GM21723 (cell line): ENCODE data around the gene PKD1.
"Not testable (repeated sequence)": the region's sequence is repeated elsewhere in the genome, so short reads cannot be mapped to it uniquely, and the experiment has no call there.

Experiments
- ATAC-seq: cut with Tn5 transposase; IDR thresholded peaks from one replicate; pipeline ENCODE4 v1.9.1; 2021; ENCODE audit warnings: mild to moderate bottlenecking, moderate library complexity; ENCODE audit not compliant: unreplicated experiment

The PKD1 gene

GRCh38 chr16:2126161-2126743, 9.4 kb downstream of the PKD1 start:
- ATAC-seq: not testable (repeated sequence)

GRCh38 chr16:2125609-2126008, 10.1 kb downstream of the PKD1 start:
- not testable (repeated sequence) for ATAC-seq

- ATAC-seq: not testable (repeated sequence)
These were observed 10.8 kb downstream of the PKD1 start for GRCh38 chr16:2124694-2125444.

GRCh38 chr16:2124377-2124693, 11.4 kb downstream of the PKD1 start:
- not testable (repeated sequence) for ATAC-seq

- not testable (repeated sequence) for ATAC-seq
These were observed 11.9 kb downstream of the PKD1 start for GRCh38 chr16:2123706-2124376.

GRCh38 chr16:2122934-2123683, 12.6 kb downstream of the PKD1 start:
- ATAC-seq: not testable (repeated sequence)

GRCh38 chr16:2122429-2122828, 13.3 kb downstream of the PKD1 start:
- no peak for ATAC-seq

GRCh38 chr16:2121853-2122252, 13.8 kb downstream of the PKD1 start:
- no peak for ATAC-seq

- ATAC-seq: not testable (repeated sequence)
These were observed 14.4 kb downstream of the PKD1 start for GRCh38 chr16:2121325-2121724.

GRCh38 chr16:2117960-2118722, 17.6 kb downstream of the PKD1 start:
- ATAC-seq: not testable (repeated sequence)

- ATAC-seq: not testable (repeated sequence)
These were observed 18.4 kb downstream of the PKD1 start for GRCh38 chr16:2117341-2117740.

GRCh38 chr16:2116428-2116827, 19.3 kb downstream of the PKD1 start:
- ATAC-seq: not testable (repeated sequence)

- ATAC-seq: no peak
These were observed 20.1 kb downstream of the PKD1 start for GRCh38 chr16:2115591-2115973.

GRCh38 chr16:2114885-2115590, 20.7 kb downstream of the PKD1 start:
- not testable (repeated sequence) for ATAC-seq

- not testable (repeated sequence) for ATAC-seq
These were observed 21.5 kb downstream of the PKD1 start for GRCh38 chr16:2114225-2114624.

- not testable (repeated sequence) for ATAC-seq
These were observed 23.1 kb downstream of the PKD1 start for GRCh38 chr16:2112539-2113106.

GRCh38 chr16:2111412-2112335, 24.0 kb downstream of the PKD1 start:
- not testable (repeated sequence) for ATAC-seq

- ATAC-seq: not testable (repeated sequence)
These were observed 24.7 kb downstream of the PKD1 start for GRCh38 chr16:2111009-2111353.
